Neural crest cell (in vitro differentiated cells): ENCODE data around the gene CDKN2B-AS1. TPM values are rescaled to one million over a fixed set of nuclear protein-coding genes. Genes with fewer than 3 reads are reported as not detected.

Experiments used
- DNase-seq: peaks from one replicate; pipeline ENCODE4 v3.0.0; 2021; ENCODE audit warnings: low read depth, mixed read lengths, low spot score
- H3K27ac Mint-ChIP-seq: one replicate; pipeline ENCODE4 v1.8.0; 2021; ENCODE audit warnings: mild to moderate bottlenecking, mixed read lengths; ENCODE audit not compliant: unreplicated experiment
- H3K27me3 Mint-ChIP-seq: 2 replicates; pipeline ENCODE4 v1.8.0; 2021; ENCODE audit warnings: low read depth, mild to moderate bottlenecking, mixed read lengths
- H3K36me3 Mint-ChIP-seq: 2 replicates; pipeline ENCODE4 v1.8.0; 2021; ENCODE audit warnings: low read depth, mild to moderate bottlenecking, mixed read lengths
- H3K4me1 Mint-ChIP-seq: 2 replicates; pipeline ENCODE4 v1.8.0; 2021; ENCODE audit warnings: mixed read lengths
- H3K4me3 Mint-ChIP-seq: one replicate; pipeline ENCODE4 v1.8.0; 2021; ENCODE audit warnings: mild to moderate bottlenecking, mixed read lengths
- H3K9me3 Mint-ChIP-seq: 2 replicates; pipeline ENCODE4 v1.8.0; 2021; ENCODE audit warnings: mixed read lengths
- CTCF ChIP-seq: fragments of 200-600 bp; sonication (generic); conservative IDR thresholded peaks from 2 replicates; pipeline ENCODE4 v1.5.0; 2021; ENCODE audit warnings: antibody characterized with exemption, mild to moderate bottlenecking
- total RNA-seq: library from RNA; stranded (reverse); gene quantifications from 2 replicates; pipeline ENCODE4 v1.2.1, GENCODE V29; 2021

CDKN2B-AS1 gene
- total RNA-seq, 1 donor from 2014 or later: 0.21 TPM

- H3K27ac Mint-ChIP-seq: peak overlapping the region; percentile 62
- H3K36me3 Mint-ChIP-seq: no peaks in the 10 kb centered on the region
- H3K27me3 Mint-ChIP-seq: no peaks in the 10 kb centered on the region
- H3K4me1 Mint-ChIP-seq: peaks cover 4% of the 10 kb centered on the region
- H3K4me3 Mint-ChIP-seq: no peak overlapping the region
- H3K9me3 Mint-ChIP-seq: no peaks in the 10 kb centered on the region
- no peak for DNase-seq
- no peak for TF ChIP-seq CTCF
These were observed 163.2 kb downstream of the CDKN2B-AS1 start for GRCh38 chr9:22157828-22158227.

GRCh38 chr9:22158271-22158670 is 163.7 kb downstream of the CDKN2B-AS1 start:
- no peaks in the 10 kb centered on the region for H3K36me3 Mint-ChIP-seq
- no peak overlapping the region for H3K4me3 Mint-ChIP-seq
- peaks cover 4% of the 10 kb centered on the region for H3K4me1 Mint-ChIP-seq
- no peaks in the 10 kb centered on the region for H3K9me3 Mint-ChIP-seq
- no peak for DNase-seq
- no peaks in the 10 kb centered on the region for H3K27me3 Mint-ChIP-seq
- no peak for TF ChIP-seq CTCF
- H3K27ac Mint-ChIP-seq: peak overlapping the region; percentile 62

- Mint-ChIP-seq H3K4me3 (no peak overlapping the region), H3K9me3 (no peaks in the 10 kb centered on the region), H3K27ac (no peak overlapping the region), H3K27me3 (no peaks in the 10 kb centered on the region), H3K4me1 (peaks cover 4% of the 10 kb centered on the region), H3K36me3 (no peaks in the 10 kb centered on the region)
- TF ChIP-seq CTCF: no peak
- DNase-seq: no peak
These were observed 164.3 kb downstream of the CDKN2B-AS1 start for GRCh38 chr9:22158927-22159346.

- TF ChIP-seq CTCF: no peak
These were observed 165.0 kb downstream of the CDKN2B-AS1 start for GRCh38 chr9:22159586-22159985.

GRCh38 chr9:22160221-22160620 is 165.6 kb downstream of the CDKN2B-AS1 start:
- Mint-ChIP-seq H3K4me3 (no peak overlapping the region), H3K27ac (no peak overlapping the region), H3K36me3 (no peaks in the 10 kb centered on the region), H3K9me3 (no peaks in the 10 kb centered on the region), H3K4me1 (peaks cover 4% of the 10 kb centered on the region), H3K27me3 (no peaks in the 10 kb centered on the region)
- no peak for TF ChIP-seq CTCF
- DNase-seq: no peak

More at GRCh38 chr9:22159586-22159985, 165.0 kb downstream of the CDKN2B-AS1 start:
- DNase-seq: no peak
- Mint-ChIP-seq H3K9me3 (no peaks in the 10 kb centered on the region), H3K27ac (no peak overlapping the region), H3K4me1 (peaks cover 4% of the 10 kb centered on the region), H3K27me3 (no peaks in the 10 kb centered on the region), H3K4me3 (no peak overlapping the region), H3K36me3 (no peaks in the 10 kb centered on the region)

GRCh38 chr9:22165144-22165543 is 170.6 kb downstream of the CDKN2B-AS1 start:
- TF ChIP-seq CTCF: no peak
- no peaks in the 10 kb centered on the region for H3K27me3 Mint-ChIP-seq
- no peak overlapping the region for H3K4me3 Mint-ChIP-seq
- no peaks in the 10 kb centered on the region for H3K4me1 Mint-ChIP-seq
- DNase-seq: no peak
- H3K27ac Mint-ChIP-seq: no peak overlapping the region
- no peaks in the 10 kb centered on the region for H3K9me3 Mint-ChIP-seq
- H3K36me3 Mint-ChIP-seq: no peaks in the 10 kb centered on the region
